ENCODE data around the gene ZBTB9.

GRCh38 chr6:33446356-33446755, 8.0 kb upstream of the ZBTB9 start:
- TF ChIP-seq YY1 (IDR thresholded peaks at IDR 0.05; ENCODE audit: low read depth) (no peak), EP300 (IDR thresholded peaks at IDR 0.05; ENCODE audit: borderline replicate concordance) (no peak)
